ENCODE results near the gene GEMIN8. TPM values are rescaled to one million over a fixed set of nuclear protein-coding genes. Genes with fewer than 3 reads are reported as not detected.

The GEMIN8 gene
- total RNA-seq, 1 donor: 17.0 TPM

DNA sequence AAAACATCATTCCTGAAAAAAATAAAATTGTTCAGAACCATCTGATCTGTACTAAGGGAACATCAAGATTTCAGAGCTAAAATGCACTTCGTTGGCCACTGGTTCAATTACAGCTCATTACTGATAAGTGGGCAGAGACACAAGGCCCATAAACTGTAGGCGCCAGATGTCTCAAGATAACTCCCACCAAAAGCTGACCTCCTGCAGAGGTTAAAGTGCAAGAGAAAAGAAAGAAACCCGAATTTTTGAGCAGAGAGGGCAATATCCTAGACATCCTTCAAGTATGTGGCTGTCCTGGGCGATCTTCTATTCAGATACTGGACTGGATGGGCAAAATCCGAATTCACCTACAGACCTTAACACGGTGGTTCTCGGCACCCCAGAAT is 660 bp downstream of the GEMIN8 start:
- Histone ChIP-seq H2AFZ (ENCODE audit: low read length) (peak overlapping the region; percentile 92), H3K36me3 (ENCODE audit: insufficient read depth, low read length) (no peaks in the 10 kb centered on the region), H3K9me3 (ENCODE audit: low read depth, low read length) (no peaks in the 10 kb centered on the region), H3K27me3 (ENCODE audit: insufficient read depth, low read length) (no peaks in the 10 kb centered on the region), H3K4me1 (ENCODE audit: insufficient read depth, low read length) (peaks cover 29% of the 10 kb centered on the region), H3K4me2 (ENCODE audit: insufficient read depth, low read length) (peak overlapping the region; percentile 95), H3K79me2 (ENCODE audit: insufficient read depth, low read length) (peaks cover 16% of the 10 kb centered on the region), H3K4me3 (ENCODE audit: insufficient read depth, low read length) (peak overlapping the region; percentile 84), H4K20me1 (ENCODE audit: insufficient read depth, low read length) (peaks cover 6% of the 10 kb centered on the region), H3K27ac (ENCODE audit: low read depth, low read length) (peak overlapping the region; percentile 90)
- TF ChIP-seq, protein P1, sequence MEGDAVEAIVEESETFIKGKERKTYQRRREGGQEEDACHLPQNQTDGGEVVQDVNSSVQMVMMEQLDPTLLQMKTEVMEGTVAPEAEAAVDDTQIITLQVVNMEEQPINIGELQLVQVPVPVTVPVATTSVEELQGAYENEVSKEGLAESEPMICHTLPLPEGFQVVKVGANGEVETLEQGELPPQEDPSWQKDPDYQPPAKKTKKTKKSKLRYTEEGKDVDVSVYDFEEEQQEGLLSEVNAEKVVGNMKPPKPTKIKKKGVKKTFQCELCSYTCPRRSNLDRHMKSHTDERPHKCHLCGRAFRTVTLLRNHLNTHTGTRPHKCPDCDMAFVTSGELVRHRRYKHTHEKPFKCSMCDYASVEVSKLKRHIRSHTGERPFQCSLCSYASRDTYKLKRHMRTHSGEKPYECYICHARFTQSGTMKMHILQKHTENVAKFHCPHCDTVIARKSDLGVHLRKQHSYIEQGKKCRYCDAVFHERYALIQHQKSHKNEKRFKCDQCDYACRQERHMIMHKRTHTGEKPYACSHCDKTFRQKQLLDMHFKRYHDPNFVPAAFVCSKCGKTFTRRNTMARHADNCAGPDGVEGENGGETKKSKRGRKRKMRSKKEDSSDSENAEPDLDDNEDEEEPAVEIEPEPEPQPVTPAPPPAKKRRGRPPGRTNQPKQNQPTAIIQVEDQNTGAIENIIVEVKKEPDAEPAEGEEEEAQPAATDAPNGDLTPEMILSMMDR (IDR thresholded peaks at IDR 0.05; ENCODE audit: extremely low read depth, low read depth, low read length): no peak
- DNase-seq (ENCODE audit: insufficient read length, low spot score, missing footprints): no peak

DNA sequence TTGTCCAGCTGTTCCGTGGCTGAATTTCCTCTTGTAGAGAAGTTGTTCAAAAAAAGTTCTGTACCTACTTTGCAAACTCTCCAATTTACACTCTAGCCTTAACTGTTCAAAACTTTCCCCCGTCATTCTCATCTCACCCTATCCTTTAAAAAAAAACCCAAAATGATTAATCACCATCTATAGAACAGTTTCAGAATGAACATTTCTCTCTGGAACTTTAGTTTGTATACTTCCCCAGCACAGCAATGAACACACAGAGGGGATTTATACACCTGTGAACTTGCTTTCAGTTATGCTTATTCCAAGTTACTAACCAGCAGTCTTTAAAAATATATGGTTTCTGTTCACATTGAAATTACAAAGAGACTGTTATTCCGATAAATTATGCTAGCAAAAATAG is 1.2 kb downstream of the GEMIN8 start:
- no peaks in the 10 kb centered on the region for H3K36me3 ChIP-seq (ENCODE audit: insufficient read depth, low read length)
- peak overlapping the region; percentile 84 for H3K4me3 ChIP-seq (ENCODE audit: insufficient read depth, low read length)
- DNase-seq (ENCODE audit: insufficient read length, low spot score, missing footprints): no peak
- peaks cover 6% of the 10 kb centered on the region for H4K20me1 ChIP-seq (ENCODE audit: insufficient read depth, low read length)
- H3K9me3 ChIP-seq (ENCODE audit: low read depth, low read length): no peaks in the 10 kb centered on the region
- no peak overlapping the region for H2AFZ ChIP-seq (ENCODE audit: low read length)
- peak overlapping the region; percentile 95 for H3K4me2 ChIP-seq (ENCODE audit: insufficient read depth, low read length)
- peaks cover 29% of the 10 kb centered on the region for H3K4me1 ChIP-seq (ENCODE audit: insufficient read depth, low read length)
- TF ChIP-seq, protein P1 (IDR thresholded peaks at IDR 0.05; ENCODE audit: extremely low read depth, low read depth, low read length): no peak
- H3K79me2 ChIP-seq (ENCODE audit: insufficient read depth, low read length): peaks cover 16% of the 10 kb centered on the region
- H3K27me3 ChIP-seq (ENCODE audit: insufficient read depth, low read length): no peaks in the 10 kb centered on the region
- H3K27ac ChIP-seq (ENCODE audit: low read depth, low read length): peak overlapping the region; percentile 90

DNA sequence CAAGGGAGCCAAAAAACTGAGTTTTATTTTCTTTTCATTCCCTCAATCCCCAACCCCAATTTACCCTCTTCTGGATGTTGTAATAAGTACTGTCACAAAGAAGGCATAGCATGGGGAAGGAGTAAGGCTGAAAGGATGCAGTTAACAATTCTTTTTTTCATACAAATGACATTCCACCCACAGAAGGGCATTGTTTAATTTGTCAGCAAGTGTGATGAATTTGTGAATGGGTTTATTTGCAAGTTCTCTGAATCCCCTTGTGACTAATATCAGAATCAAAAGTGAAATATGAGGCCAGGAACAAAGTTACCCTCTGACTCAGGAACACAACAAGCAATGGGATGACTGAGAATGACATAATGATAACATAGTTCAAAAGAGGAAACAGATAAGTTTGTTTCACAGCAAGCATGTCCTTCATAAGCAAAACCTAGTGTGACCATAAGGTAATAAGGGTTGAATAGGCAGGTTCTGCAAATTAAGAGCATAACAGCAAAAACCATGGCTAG is 2.1 kb downstream of the GEMIN8 start:
- H3K4me3 ChIP-seq (ENCODE audit: insufficient read depth, low read length): no peak overlapping the region
- TF ChIP-seq, protein P1 (IDR thresholded peaks at IDR 0.05; ENCODE audit: extremely low read depth, low read depth, low read length): no peak
- peaks cover 6% of the 10 kb centered on the region for H4K20me1 ChIP-seq (ENCODE audit: insufficient read depth, low read length)
- peak overlapping the region; percentile 90 for H3K27ac ChIP-seq (ENCODE audit: low read depth, low read length)
- H3K27me3 ChIP-seq (ENCODE audit: insufficient read depth, low read length): no peaks in the 10 kb centered on the region
- peaks cover 29% of the 10 kb centered on the region for H3K4me1 ChIP-seq (ENCODE audit: insufficient read depth, low read length)
- H3K79me2 ChIP-seq (ENCODE audit: insufficient read depth, low read length): peaks cover 16% of the 10 kb centered on the region
- H3K9me3 ChIP-seq (ENCODE audit: low read depth, low read length): no peaks in the 10 kb centered on the region
- no peak overlapping the region for H2AFZ ChIP-seq (ENCODE audit: low read length)
- peak; percentile 74 for DNase-seq (ENCODE audit: insufficient read length, low spot score, missing footprints)
- H3K36me3 ChIP-seq (ENCODE audit: insufficient read depth, low read length): no peaks in the 10 kb centered on the region
- H3K4me2 ChIP-seq (ENCODE audit: insufficient read depth, low read length): peak overlapping the region; percentile 95

DNA sequence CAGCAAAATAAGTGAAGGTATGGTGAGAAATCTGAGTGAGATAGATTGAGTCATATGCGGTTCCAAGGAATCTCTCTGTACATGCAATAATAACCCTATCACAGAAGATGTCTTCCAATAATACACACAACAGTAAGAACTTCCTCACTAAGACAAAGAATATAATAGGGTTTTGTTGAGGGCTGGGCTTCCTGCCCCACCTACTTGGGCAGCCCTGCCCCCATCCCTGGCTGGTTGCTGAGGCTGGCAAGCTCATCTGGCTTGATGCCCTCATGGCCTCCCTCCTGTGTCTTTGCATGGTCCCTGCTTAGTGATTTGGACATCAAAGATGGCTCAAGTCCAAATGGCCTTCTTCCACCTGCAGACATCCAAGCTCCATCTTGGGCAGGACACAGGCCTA is 2.7 kb downstream of the GEMIN8 start:
- no peak for DNase-seq (ENCODE audit: insufficient read length, low spot score, missing footprints)
- TF ChIP-seq, protein P1 (IDR thresholded peaks at IDR 0.05; ENCODE audit: extremely low read depth, low read depth, low read length): no peak
- no peaks in the 10 kb centered on the region for H3K27me3 ChIP-seq (ENCODE audit: insufficient read depth, low read length)
- H3K36me3 ChIP-seq (ENCODE audit: insufficient read depth, low read length): peaks cover 3% of the 10 kb centered on the region
- H3K4me1 ChIP-seq (ENCODE audit: insufficient read depth, low read length): peaks cover 29% of the 10 kb centered on the region
- H3K4me2 ChIP-seq (ENCODE audit: insufficient read depth, low read length): peak overlapping the region; percentile 95
- no peak overlapping the region for H3K4me3 ChIP-seq (ENCODE audit: insufficient read depth, low read length)
- H2AFZ ChIP-seq (ENCODE audit: low read length): no peak overlapping the region
- H3K9me3 ChIP-seq (ENCODE audit: low read depth, low read length): no peaks in the 10 kb centered on the region
- H3K79me2 ChIP-seq (ENCODE audit: insufficient read depth, low read length): peaks cover 16% of the 10 kb centered on the region
- H3K27ac ChIP-seq (ENCODE audit: low read depth, low read length): peak overlapping the region; percentile 2
- peaks cover 6% of the 10 kb centered on the region for H4K20me1 ChIP-seq (ENCODE audit: insufficient read depth, low read length)
